Brain pericyte (primary cell): Measurements from ENCODE around the gene CNTN5.
"Not testable (repeated sequence)": the region's sequence is repeated elsewhere in the genome, so short reads cannot be mapped to it uniquely, and the experiment has no call there.

ENCODE experiments used
- DNase-seq: peaks from one replicate; pipeline ENCODE4 v3.0.0-alpha.2; 2012; ENCODE audit warnings: low read depth, low spot score

CNTN5 gene

DNA sequence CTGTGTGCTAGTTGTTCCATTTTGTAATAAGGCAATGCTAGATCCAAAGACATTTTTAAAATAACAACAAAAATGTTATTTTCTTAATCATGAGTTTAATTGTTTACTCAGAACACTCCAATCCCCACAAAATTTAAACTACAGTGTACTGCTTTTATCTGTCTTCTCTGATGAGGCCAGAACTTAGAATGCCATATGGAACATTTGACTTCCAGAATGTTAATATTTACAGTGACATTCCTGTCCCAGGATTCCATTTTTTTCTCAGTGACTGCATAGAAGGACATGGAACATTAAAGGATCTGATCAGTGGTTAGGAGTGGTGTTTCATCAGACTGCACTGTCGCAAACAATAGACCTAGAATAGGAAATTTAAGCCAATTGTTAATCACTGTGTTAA lies 1171.4 kb downstream of the CNTN5 start:
- DNase-seq: no peak

DNA sequence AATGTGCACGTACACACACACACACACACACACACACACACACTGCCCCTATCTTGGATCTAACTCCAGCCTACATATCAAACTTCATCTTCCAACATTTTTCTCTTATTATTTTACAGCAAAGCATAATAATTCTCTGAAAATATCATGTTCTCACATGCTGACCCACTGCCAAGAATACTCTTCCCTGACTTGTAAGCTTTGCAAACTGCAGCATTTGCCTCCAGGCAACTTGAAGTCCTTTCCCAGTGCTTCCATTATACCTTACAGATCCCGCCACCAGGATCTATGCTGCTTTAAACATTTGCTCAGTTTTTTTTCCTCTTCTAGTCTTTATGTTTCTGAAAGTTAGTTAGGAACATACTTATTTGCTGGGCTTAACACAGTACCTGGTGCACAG lies 1183.0 kb downstream of the CNTN5 start:
- no peak for DNase-seq

GRCh38 chr11:100205926-100206325 lies 1185.2 kb downstream of the CNTN5 start:
- no peak for DNase-seq

DNA sequence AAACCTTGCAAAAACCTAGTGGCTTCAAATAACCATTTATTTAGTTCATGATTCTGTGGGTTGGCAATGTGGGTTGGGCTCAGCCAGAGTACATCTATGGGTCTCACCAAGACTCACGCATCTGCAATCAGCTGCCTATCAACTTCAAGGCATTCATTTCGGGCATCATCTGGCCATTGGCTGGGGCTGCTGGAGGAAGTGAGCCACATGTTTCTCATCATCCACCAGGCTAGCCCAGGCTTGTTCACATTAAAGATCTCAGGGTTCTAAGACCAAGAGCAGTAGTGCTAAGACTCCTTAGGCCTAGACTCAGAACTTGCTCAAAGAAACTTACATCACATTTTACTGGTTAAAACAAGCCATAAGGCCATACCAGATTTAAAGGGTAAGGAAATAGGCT lies 1187.5 kb downstream of the CNTN5 start:
- DNase-seq: no peak

DNA sequence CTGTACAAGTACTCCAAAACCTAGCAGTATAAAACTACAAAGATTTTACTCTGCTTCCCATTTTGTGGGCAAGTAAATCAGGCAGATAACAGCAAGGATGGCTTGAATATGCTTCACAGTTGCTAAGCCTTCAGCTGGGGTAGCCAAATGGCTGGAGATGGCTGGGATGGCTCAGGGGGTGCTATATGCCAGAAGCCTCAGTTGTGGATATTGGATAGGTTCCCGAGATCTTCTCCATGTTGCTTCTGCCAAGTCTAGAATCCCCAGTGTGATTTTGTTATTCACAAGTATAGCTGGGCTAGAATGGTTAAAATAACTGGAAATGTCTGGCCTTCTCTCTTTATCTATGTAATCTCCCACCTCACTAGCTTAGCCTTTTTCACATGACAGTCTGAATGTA lies 1194.0 kb downstream of the CNTN5 start:
- DNase-seq: no peak

DNA sequence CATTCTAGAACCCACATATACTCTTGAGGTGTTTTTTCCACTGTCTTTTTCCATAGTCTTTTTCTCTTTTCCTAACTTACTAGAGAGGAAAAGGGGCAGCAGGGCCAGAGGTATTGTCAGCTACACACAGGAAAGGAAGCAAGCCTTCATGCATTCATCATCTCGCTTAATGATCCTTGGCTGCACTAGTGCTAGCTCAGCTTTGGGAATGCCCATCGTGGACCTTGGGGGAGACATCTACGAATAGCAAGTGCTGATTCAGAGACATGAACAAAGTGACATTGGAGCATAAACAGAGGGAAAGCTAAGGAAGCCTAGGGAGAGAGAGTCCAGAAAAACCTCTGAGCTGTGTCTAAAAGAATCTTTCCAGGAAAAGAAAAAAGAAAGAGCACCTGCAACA lies 1200.1 kb downstream of the CNTN5 start:
- DNase-seq: no peak

- no peak for DNase-seq
Measured at GRCh38 chr11:100221791-100222190, 1201.0 kb downstream of the CNTN5 start.

DNA sequence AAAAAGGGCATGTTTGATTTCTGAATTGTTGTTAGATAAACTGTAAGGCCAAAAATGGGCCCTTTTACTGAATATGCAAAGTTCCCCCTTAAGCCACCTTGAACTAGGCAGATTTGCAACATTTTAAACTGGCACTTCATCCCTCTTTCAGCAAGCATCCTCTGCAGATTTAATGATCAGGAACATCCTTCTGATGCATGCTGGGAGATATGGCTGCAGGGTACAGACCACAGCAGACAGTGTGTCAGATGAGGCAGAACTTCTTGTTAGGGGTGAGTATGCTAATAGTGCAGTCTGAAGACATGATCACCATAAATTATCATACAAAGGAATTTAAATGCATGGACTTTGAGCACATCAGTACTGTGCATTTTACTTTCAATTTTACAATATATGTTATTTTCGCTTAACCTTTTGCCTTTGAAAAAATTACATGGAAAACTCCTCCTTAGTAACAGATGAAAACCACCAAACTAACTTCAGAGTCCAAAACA lies 1203.8 kb downstream of the CNTN5 start:
- DNase-seq: no peak

GRCh38 chr11:100229086-100229485 lies 1208.3 kb downstream of the CNTN5 start:
- DNase-seq: no peak

- DNase-seq: no peak
Measured at GRCh38 chr11:100232006-100232405, 1211.3 kb downstream of the CNTN5 start.

DNA sequence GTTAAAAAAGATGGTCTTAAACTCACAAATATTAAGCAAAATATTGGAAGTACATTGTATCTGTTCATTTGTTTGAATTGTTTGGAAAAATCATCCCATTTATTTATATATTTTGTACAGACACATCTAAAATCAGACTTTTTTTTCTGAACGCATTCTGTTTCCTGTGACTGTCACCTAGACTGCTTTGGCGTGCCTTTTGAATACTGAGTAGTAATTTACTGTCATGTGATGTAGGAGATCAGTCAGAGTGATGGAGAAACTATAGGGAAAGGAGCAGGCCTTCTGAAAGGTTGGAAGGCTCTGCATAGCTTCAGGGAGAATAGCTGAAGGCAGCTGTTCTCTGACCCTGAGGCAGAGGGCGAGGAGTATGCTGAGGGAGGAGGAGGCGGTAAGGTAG lies 1214.3 kb downstream of the CNTN5 start:
- DNase-seq: no peak

DNA sequence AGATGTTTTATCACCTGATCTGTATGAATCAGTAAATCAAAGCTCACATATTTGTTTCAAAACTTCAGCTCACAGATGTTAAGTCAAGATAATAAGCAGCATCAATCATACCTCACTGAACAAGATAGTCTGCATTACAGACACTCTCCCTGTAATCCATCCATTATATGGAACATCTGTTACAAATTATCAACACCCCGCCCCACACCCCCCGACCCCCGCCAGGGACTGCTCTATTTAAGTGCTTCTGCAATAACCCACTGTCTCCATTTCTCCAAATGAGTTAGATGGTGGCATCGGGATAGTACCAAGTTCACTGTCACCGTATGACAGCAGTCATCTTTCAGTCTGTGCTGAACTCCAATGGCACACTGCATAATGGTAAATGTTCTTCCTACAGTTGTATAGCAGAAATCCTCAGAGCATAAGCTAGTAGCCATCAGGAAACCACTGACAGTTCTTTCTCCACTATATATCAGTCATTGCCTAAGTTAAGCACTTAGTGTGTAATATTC lies 1219.3 kb downstream of the CNTN5 start:
- DNase-seq: no peak

DNA sequence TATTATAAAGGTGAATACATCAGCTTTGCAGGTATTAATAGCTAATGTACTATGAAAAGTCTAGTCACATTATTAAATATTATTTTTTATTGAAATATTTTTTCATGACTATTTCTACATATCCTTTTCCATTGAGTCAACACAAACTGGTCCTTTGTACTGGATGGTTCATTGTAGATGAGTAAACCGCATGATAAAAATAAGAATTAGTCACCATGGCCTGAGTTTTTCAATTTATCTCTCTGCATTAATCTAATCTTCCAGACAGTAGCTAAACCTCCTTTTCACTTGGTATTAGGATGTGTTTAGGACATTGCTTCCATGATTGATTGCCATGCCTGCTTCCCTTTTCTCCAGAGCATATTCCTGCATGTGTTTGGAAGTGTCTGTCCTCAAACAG lies 1227.0 kb downstream of the CNTN5 start:
- no peak for DNase-seq

DNA sequence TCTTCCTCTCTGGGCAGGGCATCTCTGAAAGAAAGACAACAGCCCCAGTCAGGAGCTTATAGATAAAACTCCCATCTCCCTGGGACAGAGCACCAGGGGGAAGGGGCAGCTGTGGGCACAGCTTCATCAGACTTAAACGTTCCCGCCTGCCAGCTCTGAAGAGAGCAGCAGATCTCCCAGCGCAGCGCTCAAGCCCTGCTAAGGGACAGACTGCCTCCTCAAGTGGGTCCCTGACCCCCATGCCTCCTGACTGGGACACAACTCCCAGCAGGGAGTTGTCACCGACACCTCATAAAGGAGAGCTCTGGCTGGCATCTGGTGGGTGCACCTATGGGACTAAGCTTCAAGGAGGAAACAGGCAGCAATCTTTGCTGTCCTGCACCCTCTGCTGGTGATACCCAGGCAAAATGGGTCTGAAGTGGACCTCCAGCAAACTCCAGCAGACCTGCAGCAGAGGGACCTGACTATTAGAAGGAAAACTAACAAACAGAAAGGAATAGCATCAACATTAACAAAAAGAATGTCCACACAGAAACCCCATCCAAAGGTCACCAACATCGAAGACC lies 1236.6 kb downstream of the CNTN5 start:
- not testable (repeated sequence) for DNase-seq

- no peak for DNase-seq
Measured at GRCh38 chr11:100269516-100269915, 1248.8 kb downstream of the CNTN5 start.

DNA sequence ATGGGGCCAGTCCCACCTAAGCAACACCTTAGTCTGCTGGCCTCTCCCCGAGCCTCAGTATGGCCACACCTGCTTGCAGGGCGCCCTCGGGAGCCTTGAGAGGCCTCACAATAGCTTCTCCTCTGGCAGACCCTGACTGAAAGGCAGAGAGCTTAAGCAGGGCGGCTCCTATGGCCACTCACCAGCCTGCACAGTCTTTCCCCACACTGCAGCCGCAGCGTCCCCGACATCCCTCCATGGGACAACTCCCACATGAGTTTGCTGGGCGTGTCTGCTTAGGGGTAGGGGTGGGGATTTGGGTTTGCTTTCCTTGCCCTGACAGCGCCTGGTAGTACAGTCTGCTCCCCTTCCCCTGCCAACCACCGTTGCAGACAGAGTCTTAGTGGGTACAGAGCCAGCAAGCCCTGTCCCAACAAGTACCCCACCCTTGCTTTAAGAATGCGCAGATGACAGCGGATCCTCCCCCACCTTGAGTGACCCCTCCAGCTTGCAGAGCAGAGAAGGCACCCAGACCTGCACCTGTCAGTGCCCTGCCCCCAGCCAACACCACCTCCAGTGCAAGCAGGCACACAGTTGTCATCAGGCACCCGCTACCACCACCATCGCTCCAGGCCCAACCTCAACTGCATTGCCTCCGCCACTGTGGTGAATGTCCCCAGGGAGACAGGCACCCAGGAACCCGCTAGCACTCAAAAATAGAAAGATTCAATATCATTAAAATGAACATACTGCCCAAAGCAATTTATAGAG lies 1252.5 kb downstream of the CNTN5 start:
- DNase-seq: no peak

GRCh38 chr11:100274466-100274865 lies 1253.7 kb downstream of the CNTN5 start:
- DNase-seq: not testable (repeated sequence)

DNA sequence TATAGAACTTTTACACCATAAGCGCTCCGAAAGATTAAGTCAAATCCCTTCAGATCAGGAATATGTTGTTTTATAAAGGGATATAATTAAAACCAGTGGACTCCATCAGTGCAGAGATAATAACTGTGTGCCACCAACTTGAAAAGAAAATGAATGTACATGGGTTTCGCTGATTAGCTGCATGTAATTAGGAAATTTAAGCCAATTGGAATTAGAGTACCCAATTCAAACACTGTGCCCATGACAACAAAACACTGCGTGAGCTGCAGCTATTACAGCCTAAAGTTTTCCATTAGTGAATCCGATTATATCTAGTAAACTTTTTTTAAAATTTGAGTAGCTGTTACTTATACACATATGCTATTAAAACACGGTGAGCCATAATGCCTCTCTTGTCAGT lies 1274.0 kb downstream of the CNTN5 start:
- DNase-seq: no peak

GRCh38 chr11:100296051-100296679 lies 1275.4 kb downstream of the CNTN5 start:
- DNase-seq: no peak

DNA sequence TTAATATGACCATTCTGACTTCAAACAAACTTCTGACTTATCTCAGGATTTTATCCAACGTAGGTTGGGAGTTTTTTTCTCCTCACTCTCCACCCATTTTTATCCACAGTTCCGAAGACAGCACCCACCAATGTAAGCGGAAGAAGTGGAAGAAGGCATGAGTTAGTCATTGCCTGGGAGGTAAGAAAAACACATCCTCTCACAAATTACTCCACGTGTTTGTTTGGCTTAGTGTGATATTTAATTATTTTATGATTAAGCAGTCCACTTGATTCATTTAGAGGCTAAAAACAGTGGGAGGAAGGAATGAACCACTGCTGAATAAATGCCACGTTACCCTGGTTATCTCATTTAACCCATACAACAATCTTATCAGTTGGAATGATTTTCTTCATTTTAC lies 1276.8 kb downstream of the CNTN5 start:
- DNase-seq: no peak

- no peak for DNase-seq
Measured at GRCh38 chr11:100302824-100303223, 1282.1 kb downstream of the CNTN5 start.

DNA sequence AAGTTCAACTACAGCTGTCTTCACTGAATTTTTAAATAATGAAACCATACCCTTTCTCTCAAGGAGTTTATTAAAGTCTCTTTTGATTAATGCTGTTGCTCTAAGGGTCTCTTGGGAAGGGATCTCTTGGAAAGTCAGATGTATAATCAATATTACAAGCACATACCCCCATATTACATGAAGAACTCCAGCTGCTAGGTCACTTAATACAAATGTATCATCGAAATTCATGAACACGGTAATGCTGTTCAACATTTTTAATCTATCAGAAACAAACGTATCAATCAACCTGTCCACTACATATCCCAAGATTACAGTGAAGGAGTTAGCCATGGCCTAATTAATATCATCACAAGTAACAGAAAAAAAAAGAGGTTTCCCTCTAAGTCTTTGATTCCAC lies 1283.1 kb downstream of the CNTN5 start:
- DNase-seq: no peak

GRCh38 chr11:100308202-100308601 lies 1287.5 kb downstream of the CNTN5 start:
- DNase-seq: no peak
